HG02759 (cell line): ENCODE data around the gene RBL1.

Experiments used
- ATAC-seq: cut with Tn5 transposase; IDR thresholded peaks from one replicate; pipeline ENCODE4 v1.9.1; 2021; ENCODE audit warnings: mild to moderate bottlenecking, moderate library complexity; ENCODE audit not compliant: unreplicated experiment

RBL1 gene

DNA sequence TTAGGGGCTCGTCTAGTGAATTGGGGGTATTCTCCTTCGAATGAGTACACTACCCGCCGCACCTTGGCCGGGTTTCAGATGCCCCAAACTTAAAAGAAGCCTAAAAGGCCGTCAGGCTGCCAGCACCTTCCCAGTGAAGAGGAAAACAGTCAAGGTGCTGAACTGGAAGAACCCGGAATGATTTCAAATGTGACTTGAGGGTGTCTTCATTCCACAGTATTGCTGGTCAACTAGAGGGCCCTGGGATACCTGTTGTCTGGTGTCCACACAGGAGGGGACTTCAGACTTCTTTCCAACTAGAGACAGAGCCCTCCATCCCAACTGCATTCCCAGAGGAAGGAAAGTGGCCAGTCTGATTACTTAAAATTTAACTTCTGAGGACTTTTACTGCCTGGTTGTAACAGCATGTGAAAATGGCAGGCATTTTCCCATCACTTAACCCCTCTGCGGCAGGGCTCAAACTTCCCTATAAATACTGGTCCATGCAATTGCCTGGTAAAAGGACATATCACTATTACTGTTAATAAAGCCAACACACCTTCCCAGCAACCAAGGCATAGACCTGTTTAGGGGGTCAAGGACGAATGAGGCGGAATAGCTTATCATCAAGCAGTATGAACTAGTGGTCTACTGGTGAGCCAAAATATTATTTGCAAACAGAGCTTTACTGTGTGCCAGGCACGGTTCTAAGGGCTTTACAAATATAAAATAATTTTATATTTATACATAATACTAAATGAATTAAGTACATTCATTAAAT lies 143.6 kb downstream of the RBL1 start:
- ATAC-seq = no peak

GRCh38 chr20:36951198-36951978 lies 144.4 kb downstream of the RBL1 start, which contains the start of gene SAMHD1:
SAMHD1 (minus strand) TSS chr20:36951708; CDS start chr20:36951643, 65 bp downstream.
- ATAC-seq = peak; percentile 93

DNA sequence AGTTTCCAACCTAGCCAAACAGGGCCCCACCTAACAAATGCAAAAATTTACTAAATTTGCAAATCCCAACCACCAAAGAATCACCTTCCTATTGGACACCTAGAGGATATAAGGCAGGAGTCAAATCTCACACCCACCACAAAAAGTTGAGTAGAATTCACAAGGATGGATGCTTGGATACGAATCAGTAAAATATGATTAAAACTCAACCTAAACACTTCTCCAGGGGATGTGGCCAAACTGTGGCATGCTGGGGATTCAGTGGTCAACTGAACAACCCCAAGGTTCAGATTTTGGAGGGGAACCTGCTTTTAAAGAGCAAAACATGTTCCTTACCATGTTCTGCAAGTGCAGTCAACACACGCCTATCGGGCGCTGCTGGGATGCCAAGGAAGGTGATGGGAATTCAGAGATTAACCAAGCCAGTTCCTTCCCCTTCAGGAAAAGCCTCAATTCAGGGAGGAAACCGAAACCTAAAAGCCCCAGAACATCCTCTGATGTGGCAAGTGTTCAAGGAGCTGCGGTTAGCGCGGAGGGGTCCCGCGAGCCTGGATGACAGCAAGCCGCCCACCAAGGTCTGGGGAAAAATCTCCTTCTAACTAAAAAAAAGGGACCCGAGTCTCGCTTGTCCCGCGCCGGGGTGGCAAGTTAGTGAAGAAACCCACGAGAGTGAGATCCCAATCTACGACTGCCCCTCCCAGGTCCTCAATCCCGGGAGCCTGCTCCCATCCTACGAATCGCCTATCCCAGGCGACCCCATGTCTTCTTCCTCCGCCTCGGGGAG lies 145.2 kb downstream of the RBL1 start:
- ATAC-seq = no peak
